ENCODE results near the gene PIK3R6.

DNA sequence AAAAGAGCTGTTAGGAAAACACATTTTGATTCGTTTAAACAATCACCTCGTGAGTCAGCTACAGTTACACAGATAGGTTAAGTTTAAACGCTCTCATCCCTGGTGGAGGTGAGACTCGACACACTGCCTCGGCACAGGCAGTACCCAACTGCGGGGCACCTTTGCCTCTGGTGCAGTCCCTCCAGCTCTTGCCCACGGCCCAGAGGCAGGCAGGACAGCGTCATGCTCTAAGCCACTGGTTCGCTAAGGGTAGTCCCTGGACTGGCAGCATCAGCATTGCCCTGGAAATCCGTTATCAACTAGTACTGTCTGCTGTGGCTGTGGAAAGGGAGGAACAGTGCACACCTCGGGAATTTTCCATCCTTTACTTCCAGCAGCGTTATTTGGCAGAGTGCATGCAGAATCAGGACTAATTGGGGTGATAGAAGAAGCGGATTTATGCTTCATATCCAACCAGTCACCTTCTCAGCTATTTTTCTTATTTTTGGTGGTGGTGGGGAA, 3.7 kb upstream of the PIK3R6 start:
- TF ChIP-seq, protein P1, sequence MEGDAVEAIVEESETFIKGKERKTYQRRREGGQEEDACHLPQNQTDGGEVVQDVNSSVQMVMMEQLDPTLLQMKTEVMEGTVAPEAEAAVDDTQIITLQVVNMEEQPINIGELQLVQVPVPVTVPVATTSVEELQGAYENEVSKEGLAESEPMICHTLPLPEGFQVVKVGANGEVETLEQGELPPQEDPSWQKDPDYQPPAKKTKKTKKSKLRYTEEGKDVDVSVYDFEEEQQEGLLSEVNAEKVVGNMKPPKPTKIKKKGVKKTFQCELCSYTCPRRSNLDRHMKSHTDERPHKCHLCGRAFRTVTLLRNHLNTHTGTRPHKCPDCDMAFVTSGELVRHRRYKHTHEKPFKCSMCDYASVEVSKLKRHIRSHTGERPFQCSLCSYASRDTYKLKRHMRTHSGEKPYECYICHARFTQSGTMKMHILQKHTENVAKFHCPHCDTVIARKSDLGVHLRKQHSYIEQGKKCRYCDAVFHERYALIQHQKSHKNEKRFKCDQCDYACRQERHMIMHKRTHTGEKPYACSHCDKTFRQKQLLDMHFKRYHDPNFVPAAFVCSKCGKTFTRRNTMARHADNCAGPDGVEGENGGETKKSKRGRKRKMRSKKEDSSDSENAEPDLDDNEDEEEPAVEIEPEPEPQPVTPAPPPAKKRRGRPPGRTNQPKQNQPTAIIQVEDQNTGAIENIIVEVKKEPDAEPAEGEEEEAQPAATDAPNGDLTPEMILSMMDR (conservative IDR thresholded peaks at IDR 0.05; ENCODE audit: low read depth, low read length), result no peak
- no peak for TF ChIP-seq EZH2 (IDR thresholded peaks at IDR 0.05; ENCODE audit: low read length, unreplicated experiment)

All from PC-3 (cell line).